K562 (cell line): ENCODE results near the gene HVCN1. TPM values are rescaled to one million over a fixed set of nuclear protein-coding genes. Genes with fewer than 3 reads are reported as not detected.

Experiments
- BACH1 ChIP-seq: fragments of 200-800 bp; sonication (Bioruptor generic); IDR thresholded peaks from 2 replicates; pipeline ENCODE4 v1.6.1; 2016; ENCODE audit warnings: missing genetic modification characterization, missing compliant biosample characterization
- E2F1 ChIP-seq: sonication (generic); formaldehyde crosslinking; IDR thresholded peaks from 2 replicates; pipeline ENCODE4 v1.8.1; 2023; ENCODE audit warnings: mild to moderate bottlenecking, missing genetic modification reagents, moderate library complexity
- ELF4 ChIP-seq: fragments of 450-650 bp; formaldehyde crosslinking; IDR thresholded peaks from 2 replicates; pipeline ENCODE4 v1.4.0; 2022; ENCODE audit warnings: missing genetic modification characterization
- MCM5 ChIP-seq: fragments of 450-650 bp; IDR thresholded peaks from 2 replicates; pipeline ENCODE4 v1.6.1; 2016; ENCODE audit warnings: low read depth
- NBN ChIP-seq: fragments of 450-650 bp; IDR thresholded peaks from 2 replicates; pipeline ENCODE4 v1.6.1; 2016; ENCODE audit warnings: low read depth, mild to moderate bottlenecking
- NCOA6 ChIP-seq: fragments of 450-650 bp; IDR thresholded peaks from 2 replicates; pipeline ENCODE4 v1.6.1; 2017; ENCODE audit warnings: mild to moderate bottlenecking
- PRMT5 ChIP-seq: sonication (generic); formaldehyde crosslinking; IDR thresholded peaks from 2 replicates; pipeline ENCODE4 v1.5.0; 2020; ENCODE audit warnings: missing genetic modification reagents
- PURB ChIP-seq: sonication (generic); formaldehyde crosslinking; IDR thresholded peaks from 2 replicates; pipeline ENCODE4 v1.9.0; 2021; ENCODE audit warnings: low read depth, mild to moderate bottlenecking, missing genetic modification reagents
- SETDB1 ChIP-seq: IDR thresholded peaks from one replicate; pipeline ENCODE4 v1.6.1; 2012; ENCODE audit warnings: low read length, control low read depth, inconsistent platforms
- SNAPC5 ChIP-seq: fragments of 250-450 bp; sonication (Bioruptor Pico); IDR thresholded peaks from 2 replicates; pipeline ENCODE4 v1.8.0; 2021; ENCODE audit warnings: moderate library complexity, mild to moderate bottlenecking, inconsistent platforms
- ZFP36 ChIP-seq: fragments of 150-350 bp; IDR thresholded peaks from 2 replicates; pipeline ENCODE4 v1.6.1; 2018; ENCODE audit warnings: low read length, low read depth; ENCODE audit not compliant: partially characterized antibody
- polyA plus RNA-seq, 8 experiments: library from polyadenylated mRNA; depleted of rRNA in 4 of 8; stranded (reverse) in 5 of 8; unstranded in 3 of 8; fragments of >200 nt; fragmentation: Nextera tagmentation in 2 of 8; fragmentation: Illumina TruSeq in 1 of 8; extraction: Ambion mirVana in 2 of 8; extraction: Trizol in 1 of 8; gene quantifications; 2 replicates each; pipeline versions ENCODE4 v1.2.1 to v1.2.3, GENCODE V29; 2011 to 2014; ENCODE audit warnings: inconsistent platforms in 1 of 8, missing spikeins in 1 of 8
- total RNA-seq, 7 experiments: library from RNA; depleted of rRNA in 6 of 7; stranded (reverse); fragments of >200 nt in 6 of 7; fragmentation: Illumina TruSeq in 2 of 7; extraction: Trizol in 2 of 7; gene quantifications; 2 replicates each; pipeline versions ENCODE4 v1.2.1 to v1.2.3, GENCODE V29; 2011 to 2021; ENCODE audit warnings: low replicate concordance in 1 of 7

HVCN1 gene
- total and polyA plus RNA-seq, 9 of the 15 experiments (the other 6 are each of a cell fraction or from before 2014, with no cell fraction given), result 0.21 to 1.4 (median 0.74) TPM

GRCh38 chr12:110688446-110689280 lies at the start of gene HVCN1 (continued):
- TF ChIP-seq NBN (no peak), ELF4 (no peak), ZFP36 (peak; percentile 15), E2F1 (CRISPR knock-in tag) (no peak), PURB (CRISPR knock-in tag) (no peak), NCOA6 (no peak), SETDB1 (no peak), SNAPC5 (CRISPR knock-in tag) (no peak), PRMT5 (0 out of 2 replicates have a peak, but pooled peaks have one; percentile 19), BACH1 (tag) (no peak), MCM5 (no peak)
